GM19463 (cell line): ENCODE data around the gene VPS37C.
A peak's percentile ranks its signal among the peaks of the same experiment; 100 is the strongest.
"Not testable (repeated sequence)": the region's sequence is repeated elsewhere in the genome, so short reads cannot be mapped to it uniquely, and the experiment has no call there.

Experiments used
- ATAC-seq: cut with Tn5 transposase; IDR thresholded peaks from one replicate; pipeline ENCODE4 v1.9.1; 2021; ENCODE audit warnings: mild to moderate bottlenecking, moderate library complexity; ENCODE audit not compliant: unreplicated experiment

Gene VPS37C

DNA sequence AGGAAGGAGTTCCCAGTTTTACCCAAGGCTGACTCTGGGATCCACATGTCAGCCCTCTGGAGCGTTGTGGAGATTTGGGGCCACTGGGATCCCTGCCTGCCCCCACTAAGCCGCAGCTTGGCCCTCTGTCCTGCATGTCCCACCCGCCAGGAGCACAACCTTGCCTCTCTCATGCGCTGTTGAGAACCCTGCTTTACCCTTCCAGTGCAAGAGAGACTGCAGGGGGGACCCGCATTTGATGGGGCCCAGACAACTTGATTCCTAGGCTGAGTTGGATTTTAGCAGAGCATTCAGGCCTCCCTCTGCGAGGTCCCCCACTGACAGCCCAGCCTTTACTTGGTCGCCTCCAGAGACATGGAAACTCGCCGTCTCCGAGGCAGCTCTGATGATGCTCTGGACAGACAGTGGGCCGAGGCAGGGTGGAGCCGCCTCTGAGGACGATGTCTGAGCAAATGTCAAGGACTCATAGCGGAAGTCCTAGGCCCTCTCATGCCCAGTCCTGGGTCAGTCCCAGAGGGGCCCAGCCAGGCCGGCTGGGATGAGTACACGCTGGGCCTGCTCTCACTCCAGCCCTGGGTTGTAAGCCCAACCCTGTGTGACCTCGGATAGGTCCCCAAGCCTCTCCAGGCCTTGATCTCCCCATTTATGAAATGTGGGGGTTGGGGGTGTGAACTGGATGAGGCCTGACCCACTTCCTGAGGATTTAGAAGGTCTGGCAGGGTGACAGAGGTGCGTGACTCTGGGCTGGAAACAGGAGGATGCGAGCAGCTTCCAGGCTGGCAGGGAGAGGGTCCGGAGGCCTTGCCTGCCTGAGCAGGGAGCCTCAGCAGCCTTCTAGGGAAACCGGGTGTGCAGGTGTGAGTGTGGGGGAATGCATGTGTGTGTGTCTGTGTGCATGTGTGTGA, 58.3 kb downstream of the VPS37C start:
- no peak for ATAC-seq

DNA sequence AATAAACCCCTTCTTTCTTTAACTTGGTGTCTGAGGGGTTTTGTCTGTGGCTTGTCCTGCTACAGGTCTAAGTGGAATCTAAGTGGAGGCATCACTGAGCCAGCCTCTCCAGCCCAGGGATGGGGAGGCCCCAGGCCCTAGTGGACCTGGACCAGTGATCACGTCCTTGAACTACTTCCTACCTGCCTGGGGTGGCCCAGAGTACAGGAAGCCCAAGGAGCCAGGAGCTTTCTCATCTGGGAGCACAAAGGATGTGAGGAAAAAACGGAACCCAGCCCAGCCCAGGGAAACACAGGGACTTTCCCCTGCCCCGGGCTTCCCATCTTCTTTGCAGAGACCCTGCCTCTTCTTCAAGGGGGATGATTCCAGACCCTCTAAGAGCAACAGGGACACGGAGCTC, 62.4 kb downstream of the VPS37C start:
- ATAC-seq: no peak

DNA sequence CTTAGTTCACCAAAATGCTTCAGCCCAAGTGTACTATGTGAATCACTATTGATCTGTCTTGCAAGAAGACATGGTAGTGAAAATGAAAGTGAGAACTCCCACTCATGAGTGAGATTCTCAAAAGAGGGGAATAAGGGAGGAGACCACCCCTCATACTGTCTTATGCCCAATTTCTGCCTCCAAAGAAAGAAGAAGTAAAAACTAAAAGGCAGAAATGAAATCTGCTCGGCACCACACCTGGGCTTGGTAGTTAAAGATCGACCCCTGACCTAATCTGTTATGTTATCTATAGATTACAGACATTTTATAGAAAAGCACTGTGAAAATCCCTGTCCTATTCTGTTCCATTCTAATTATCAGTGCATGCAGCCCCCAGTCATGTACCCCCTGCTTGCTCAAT, 63.0 kb downstream of the VPS37C start:
- ATAC-seq: not testable (repeated sequence)

DNA sequence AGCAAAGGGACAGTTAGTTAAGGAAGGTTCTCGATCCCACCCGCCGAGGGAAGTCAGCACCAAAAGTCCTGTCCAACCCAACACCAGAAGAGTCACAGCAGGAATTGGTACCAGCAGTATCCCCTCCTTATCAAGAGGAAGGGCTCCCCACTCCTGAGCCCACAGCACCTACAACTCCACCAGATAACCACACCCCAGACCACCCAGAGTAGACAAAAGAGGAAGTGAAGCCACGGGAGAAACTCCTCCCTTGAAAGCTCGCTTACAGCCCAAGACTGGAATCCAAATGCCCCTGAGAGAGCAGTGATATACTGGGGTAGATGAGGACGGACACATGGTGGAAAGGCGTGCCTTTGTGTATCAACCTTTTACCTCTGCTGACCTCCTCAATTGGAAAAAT, 66.2 kb downstream of the VPS37C start:
- ATAC-seq: no peak

DNA sequence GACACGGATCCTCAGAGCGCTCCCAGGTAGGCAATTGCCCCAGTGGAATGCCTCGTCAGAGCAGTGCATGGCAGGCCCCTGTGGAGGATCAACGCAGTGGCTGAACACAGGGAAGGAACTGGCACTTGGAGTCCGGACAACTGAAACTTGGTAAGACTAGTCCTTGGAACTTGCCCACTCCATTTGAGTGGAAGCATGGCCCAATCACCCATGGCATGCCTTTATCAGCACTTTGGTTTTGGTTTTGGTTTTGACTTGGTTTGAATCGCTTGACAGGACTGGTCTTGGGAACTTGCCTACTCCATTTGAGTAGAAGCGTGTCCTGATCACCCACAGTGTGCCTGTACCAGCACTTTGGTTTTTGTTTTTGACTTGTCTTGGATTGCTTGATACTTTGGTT, 67.1 kb downstream of the VPS37C start:
- ATAC-seq: not testable (repeated sequence)

DNA sequence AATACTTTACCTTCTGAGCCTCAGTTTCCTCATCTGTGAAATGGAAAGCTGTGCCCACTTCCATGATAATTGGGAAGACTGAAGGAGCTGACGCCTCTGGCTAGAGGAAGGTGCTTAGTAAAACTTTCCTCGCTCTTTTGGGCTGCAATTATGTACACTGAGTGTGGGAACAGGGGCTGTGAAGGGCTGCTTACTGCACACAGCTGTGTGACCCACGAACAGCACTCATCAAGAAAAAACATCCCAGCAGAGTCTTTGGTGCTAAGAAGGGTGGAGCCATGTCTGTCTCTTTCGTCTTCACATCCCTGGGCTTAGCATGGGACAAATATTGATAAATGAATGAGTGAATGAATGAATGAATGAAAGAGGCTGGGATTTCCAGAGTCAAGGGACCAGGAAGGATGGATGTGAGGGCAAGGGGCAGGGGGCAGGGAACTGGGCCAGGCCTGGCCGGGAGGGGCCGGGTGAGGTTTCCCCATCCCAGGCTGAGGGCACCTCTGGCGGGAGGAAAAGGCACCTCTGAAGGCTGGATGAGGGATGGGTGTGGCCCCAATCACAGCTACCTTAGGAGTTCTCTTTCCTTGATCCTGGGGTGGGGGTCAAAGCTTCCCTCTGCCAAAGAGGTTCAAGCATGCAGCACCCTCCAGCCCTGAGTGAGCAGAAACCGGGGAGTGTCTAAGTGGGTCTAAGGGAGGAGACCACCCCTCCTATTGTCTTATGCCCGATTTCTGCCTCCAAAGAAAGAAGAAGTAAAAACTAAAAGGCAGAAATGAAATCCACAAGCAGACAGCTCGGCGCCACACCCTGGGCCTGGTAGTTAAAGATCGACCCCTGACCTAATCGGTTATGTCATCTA, 68.1 kb downstream of the VPS37C start:
- ATAC-seq: no peak

DNA sequence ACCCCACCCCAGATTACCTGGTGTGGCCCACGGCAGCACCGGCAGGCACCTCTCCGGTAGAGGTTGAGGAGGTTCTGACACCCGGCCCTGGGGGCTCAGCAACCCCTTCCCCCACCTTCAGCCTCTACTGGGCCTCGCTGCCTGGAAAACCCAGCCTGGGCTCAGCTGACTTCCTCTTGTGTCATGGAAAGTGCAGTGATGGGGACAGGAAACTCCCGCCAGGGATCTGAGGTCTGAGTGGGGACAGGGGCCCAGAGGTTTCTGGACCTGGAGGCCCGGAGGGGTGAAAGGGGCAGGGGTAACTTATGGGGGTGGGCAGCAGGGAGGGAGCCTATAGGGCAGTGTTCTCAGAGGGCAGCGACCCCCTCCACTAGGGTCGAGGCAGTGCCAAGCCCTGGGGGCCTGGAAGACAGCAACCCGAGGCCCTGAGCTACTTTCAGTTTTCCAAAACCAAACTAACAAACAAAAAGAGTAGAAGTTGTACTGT, 68.9 kb downstream of the VPS37C start:
- ATAC-seq: peak; percentile 78

DNA sequence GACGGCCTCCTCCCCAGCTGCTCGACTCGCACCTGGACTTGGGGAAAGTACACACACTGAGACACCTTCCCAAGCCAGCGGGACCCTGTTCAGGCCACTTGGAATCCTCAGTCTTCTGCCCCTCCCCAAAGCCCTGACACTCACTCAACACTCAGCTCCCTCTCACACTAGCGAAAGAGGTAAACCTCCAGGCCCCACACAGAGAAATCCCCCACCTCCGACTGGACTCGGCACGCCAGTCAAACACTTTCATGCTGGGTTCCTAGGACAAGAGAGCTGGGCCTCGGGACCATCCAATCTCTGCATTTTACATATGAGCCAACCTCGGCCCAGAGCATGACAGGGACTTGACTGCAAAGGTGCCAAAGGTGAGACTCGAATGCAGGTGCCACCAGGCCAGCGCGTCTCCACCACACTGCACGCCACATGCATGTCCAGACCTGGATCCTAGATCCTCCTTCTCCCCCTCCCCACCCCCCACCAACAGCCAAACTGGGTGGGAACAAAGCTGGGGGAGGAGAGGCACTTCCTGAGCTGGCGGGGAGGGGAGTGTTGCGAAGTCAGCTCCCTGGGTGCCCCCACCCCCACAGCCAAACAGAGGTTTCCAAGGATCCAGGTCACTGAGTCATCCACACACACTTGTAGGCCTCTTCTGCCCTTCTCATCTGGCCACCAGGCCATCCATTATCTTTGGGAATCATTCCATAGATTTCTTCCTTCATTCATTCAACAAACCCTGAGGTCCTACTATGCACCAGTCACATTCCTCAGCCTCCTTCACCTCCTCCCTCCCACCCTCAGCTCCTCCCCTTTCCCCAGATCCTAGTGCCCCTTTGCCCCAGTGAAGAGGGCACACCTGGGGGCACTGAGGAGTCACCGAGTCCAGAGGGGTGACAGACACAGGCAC, 69.6 kb downstream of the VPS37C start:
- ATAC-seq: no peak

DNA sequence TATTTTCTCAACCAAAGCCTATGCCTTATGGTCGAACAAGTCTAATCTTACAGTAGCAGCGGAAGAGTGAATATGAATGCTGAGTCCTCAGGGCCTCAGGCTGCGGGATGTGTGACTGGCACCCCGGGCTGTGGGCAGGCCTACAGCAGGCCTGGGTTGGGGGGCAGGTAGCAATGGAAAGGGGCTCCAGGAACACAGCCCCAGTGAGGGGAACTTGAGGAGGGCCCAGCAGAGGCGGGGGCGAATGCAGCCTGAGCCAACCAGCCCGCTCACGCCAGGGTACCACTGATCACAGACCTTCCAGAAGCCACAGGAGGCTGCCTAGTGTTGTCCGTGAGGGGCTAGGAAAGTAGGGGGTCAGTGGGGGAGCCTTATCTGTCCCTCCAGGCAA, 70.2 kb downstream of the VPS37C start:
- ATAC-seq: no peak

DNA sequence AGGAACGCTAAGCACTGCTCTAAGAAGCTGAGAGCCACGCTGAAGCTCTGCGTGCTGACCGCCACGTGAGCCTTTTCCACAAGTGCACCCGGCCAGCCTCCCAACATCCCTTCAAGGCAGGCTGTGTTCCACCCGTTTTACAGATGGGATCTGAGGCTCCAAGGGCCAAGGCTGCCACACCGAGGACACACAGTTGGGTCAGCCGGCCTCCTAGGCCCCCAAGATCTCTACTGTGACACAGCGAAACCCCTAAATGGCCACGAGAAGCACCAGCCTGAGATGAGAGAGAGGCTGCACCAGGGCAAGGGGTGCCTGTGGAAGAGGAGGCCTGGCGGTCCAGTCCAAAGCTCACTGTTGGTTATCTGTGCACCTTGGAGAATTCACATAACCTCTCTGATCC, 70.7 kb downstream of the VPS37C start:
- no peak for ATAC-seq

DNA sequence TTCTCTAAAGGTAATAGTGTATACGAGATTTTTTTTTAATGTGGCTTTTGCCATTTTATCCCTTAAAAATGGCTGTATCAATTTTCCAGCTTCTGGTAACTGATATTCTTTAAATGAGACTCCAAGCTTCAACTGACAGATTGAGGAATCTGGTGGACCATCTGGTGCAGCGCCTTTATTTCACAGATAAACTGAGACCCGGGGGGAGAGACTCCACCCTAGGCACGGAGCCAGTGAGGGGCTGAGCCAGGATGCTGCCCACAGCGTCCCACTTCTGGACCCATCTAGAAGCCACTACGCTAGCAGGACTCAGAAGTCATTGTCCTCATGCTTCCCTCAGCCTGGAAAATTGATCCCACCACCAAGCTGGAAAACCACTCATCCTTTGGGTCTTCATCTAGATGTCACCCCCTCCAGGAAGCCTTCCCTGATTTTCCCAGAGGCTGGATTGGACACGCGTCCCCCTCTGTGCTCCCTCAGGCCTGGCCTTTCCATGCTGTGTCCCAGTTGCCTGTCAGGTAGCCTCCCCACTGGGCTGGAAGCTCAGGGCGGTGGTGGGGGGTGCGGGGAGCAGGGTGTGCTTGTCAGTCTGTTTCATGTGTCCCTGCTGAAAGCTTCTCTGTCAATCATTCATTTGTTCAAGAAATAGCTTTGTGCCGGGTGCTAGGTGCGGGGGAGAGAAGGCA, 71.3 kb downstream of the VPS37C start:
- no peak for ATAC-seq

DNA sequence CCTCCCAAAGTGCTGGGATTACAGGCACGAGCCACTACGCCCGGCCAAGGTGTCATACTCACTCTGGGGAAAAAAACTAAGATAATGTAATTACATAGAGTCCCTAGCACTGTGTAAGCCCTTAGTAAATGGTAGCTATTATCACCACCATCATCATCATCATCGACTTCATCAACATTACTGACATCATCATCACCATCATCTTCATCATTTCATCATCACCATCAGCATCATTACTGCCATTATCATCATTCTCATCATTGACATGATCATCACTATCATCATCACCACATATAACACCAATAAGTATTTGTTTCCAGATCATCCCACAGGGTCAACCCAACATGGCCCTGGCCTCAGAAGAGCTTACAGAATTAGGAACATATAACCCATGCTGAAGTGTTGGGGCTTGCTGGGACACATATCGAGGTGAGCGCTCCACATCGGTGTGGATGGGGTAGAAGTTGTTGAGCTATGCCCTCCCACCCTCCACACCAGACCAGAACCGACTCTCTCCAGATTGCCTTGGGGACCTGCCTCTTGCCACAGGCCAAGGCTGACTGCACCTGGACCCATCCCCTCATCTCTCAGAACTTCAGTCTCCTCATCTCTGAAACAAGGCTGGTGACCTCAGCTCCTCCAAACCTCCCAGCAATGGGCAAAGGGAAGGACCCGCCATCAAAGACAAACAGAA, 73.7 kb downstream of the VPS37C start:
- ATAC-seq: no peak

DNA sequence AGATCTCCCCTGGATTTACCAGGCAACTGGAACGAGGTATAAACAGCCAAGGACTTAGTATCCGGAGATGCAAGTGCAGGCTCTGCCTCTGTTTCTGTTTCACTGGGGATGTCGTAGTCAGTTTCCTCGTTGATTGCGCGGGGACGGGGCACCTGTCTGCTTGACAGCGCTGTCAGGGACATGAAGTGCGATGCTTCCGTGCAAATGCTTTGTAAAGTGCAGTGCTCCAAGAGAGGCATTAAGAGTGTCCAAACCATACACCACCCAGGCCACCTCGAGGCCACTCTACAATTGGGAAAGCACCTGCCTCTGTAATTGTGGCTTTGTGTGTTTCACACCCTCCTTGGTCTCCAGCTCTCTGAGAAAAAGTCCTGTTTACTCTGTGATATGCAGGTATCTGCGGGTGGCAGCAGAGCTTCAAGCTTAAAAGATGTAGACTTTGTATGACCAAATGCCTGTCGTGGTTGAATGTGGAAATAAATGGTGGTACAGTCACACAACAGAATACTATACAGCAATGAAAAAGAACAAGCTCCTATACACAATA, 77.6 kb downstream of the VPS37C start:
- no peak for ATAC-seq

DNA sequence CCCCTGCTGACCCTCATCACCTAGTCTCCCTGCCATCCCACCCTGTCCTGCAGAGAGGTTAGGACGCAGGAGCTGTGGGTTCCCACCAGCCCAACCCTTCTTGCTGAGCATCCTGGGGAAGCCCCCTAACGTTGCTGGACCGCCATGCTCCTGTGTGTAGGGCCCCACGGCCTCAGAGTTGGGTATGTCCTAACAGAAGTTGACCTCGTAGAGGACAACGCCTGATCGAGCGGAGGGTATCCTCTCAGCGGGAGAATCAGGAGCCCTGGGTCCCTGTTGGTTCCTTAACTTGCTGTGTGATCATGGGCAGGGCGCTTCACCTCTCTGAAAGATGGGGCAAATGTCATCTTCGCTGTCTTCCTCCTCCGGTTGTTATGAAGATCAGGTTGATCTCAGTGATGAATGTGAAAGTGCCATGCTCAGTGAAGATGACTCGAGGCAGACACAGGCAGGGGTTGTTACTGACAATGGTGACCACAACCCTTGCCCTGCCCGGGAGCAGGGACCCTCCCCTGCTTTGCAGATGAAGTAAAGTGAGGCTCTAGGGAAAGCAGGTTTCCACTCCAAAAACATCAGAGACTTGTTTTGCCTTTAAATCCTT, 78.2 kb downstream of the VPS37C start:
- ATAC-seq: no peak

DNA sequence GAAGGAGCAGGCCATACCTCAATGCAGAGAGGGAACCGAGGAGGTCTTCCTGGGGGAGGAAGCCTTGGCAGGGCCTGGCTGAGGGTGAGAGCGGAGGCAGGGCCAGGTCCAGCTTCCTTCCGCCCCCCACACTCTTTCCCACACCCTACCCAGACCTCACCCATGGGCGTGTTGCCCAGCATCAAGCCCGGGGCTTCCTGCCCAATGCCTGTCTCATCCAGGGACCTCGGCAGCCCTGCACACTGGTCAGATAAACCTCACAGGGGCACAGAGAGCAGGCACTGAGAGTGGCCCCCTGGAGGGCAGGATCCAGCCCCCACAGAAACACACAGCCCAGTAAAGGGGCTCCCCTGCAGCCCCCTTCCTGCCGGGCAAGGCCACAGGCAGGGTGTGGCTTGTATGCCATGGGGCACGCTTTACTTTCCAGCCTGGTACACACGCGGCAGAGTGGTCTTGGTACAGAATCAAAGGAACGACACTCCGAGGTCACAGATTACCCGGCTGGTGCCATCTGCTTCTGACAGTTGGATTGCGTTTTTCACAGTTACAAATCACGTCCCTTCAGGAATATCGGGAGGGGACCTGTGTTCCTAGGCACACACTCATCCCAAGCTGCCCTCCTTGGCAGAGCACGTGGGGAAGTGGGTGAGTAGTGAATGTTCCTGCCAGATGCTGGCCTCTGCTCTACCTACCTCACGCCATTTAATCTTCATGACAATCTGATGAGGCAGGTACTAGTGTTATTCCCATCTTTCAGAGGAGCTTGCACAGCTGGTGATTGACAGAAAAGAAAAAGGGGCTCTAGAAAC, 79.0 kb downstream of the VPS37C start:
- no peak for ATAC-seq

DNA sequence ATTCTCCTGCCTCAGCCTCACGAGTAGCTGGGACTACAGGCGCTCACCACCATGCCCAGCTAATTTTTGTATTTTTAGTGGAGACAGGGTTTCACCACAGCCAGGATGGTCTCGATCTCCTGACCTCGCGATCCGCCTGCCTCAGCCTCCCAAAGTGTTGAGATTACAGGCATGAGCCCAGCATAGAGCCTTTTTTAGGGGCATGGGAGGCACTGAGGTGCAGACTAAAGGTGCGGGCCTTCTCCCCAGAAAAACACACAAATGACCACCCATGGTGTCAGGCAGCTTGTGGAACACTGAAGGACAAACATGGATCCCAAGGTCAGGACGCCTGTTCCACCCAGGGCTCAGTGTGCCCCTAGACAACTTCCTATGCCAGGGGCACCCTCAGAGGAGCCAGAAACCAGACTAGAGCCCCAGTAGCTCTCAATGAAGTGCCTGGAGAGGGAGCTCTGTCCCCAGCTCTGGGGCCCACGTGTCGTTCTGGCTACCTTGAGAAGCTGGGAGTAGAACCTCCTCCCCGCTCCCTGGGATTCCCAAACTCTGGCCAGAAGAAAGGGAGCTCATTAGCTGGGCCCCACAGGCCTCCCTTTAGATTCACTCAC, 80.1 kb downstream of the VPS37C start:
- ATAC-seq: no peak

DNA sequence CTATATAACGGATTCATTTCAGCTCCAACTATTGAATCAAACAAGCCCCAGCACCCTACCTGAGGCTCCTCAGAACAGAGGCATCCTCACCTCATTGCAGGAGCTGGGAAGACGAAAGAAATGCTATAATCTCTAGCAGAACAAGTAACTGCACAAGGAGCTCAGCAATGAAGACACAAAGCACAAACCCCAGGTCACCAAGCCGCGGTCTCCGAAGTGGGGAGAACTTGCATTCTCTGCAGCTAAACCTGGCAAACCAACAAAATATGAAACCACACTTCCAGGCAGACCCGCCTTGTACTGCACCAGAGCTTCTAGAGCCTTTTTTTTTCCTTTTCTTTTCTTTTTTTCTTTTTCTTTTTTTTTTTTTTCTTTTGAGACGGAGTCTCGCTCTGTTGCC, 80.7 kb downstream of the VPS37C start:
- ATAC-seq: no peak
